ENCODE data around the gene MBNL3. TPM values are rescaled to one million over a fixed set of nuclear protein-coding genes. Genes with fewer than 3 reads are reported as not detected.

MBNL3 gene
- polyA plus RNA-seq, 4 donors: 2.7 to 20.3 (median 5.0) TPM

DNA sequence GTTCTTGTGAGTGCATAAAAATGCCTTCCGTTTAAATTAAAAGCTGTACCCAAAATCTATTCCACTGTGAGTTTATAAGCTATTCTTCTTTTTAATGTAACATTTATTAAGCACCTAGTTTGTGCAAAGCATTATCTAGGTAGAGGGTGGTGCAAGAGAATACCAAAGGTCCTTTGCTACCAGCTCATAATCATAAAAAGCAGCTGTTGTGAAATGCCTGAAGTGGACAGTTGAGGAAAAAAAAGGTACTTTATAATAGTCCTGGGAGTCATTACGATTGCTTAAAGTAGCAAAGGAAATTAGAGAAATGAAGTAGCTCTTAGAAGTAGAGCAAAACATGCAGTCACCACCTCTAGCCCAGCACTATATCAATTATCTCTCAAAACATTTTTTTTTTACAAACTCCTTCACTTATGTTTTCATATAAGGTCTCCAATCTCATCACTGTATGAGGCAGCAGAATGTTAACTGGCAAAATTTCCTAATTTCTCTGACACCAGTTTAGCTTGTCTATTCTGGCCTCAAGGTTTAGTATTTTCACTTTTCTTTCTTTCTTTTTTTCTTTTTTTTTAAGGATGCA is 2.1 kb downstream of the MBNL3 start:
- DNase-seq (peak; percentile 44 to 52), FAIRE-seq (no peak)
- Histone ChIP-seq H3K27ac (ENCODE audit: low read depth in 1 of 3, low read length in 2 of 3) (peak overlapping the region in 1 of 3 donors; percentile 30), H3K4me3 (ENCODE audit: low read depth in 1 of 3, low read length in 3 of 3) (no peak overlapping the region), H3K9me3 (ENCODE audit: control insufficient read depth in 2 of 2, insufficient read depth in 1 of 2, low read depth in 1 of 2, low read length in 1 of 2) (no peaks in the 10 kb centered on the region), H3K27me3 (ENCODE audit: control insufficient read depth in 3 of 3, insufficient read depth in 3 of 3, low read length in 3 of 3) (no peaks in the 10 kb centered on the region), H3K36me3 (ENCODE audit: control insufficient read depth in 3 of 3, insufficient read depth in 2 of 3, low read depth in 1 of 3, low read length in 3 of 3) (no peaks in the 10 kb centered on the region), H3K4me1 (ENCODE audit: control insufficient read depth in 3 of 3, insufficient read depth in 2 of 3, low read depth in 1 of 3, low read length in 2 of 3) (peaks cover 0 to 41% (median 0%) of the 10 kb centered on the region in 3 donors)
- 46 to 54% (median 49%) methylated on average over 2 of the region's 2 CpGs for WGBS, 3 donors

DNA sequence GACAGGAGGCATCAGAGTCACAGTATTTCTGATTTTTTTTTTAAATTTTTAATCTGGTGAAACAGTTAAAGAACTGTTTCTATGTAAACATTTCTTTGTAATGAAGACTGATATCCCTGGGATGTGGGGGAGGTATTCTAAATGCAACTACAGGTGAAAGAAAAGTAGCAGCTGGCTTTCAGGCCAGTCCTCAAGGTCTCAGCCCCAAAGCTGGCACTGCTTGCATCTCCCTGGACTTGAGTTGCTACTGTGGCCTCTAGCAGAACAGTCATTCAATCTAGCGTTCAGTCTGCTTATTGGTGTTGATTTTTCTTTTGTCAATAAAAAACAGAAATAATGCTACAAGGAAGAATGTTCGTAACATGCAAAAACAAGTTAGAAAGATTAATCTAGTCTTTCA is 4.9 kb downstream of the MBNL3 start:
- no peaks in the 10 kb centered on the region for H3K36me3 ChIP-seq (ENCODE audit: control insufficient read depth in 3 of 3, insufficient read depth in 2 of 3, low read depth in 1 of 3, low read length in 3 of 3)
- DNase-seq (no peak), FAIRE-seq (no peak)
- 46 to 75% (median 68%) methylated on average over 2 of the region's 2 CpGs for WGBS, 3 donors
- H3K4me1 ChIP-seq (ENCODE audit: control insufficient read depth in 3 of 3, insufficient read depth in 2 of 3, low read depth in 1 of 3, low read length in 2 of 3): peaks cover 0 to 43% (median 0%) of the 10 kb centered on the region in 3 donors
- H3K27ac ChIP-seq (ENCODE audit: low read depth in 1 of 3, low read length in 2 of 3): peak overlapping the region in 1 of 3 donors; percentile 38
- no peaks in the 10 kb centered on the region for H3K27me3 ChIP-seq (ENCODE audit: control insufficient read depth in 3 of 3, insufficient read depth in 3 of 3, low read length in 3 of 3)
- H3K4me3 ChIP-seq (ENCODE audit: low read depth in 1 of 3, low read length in 3 of 3): no peak overlapping the region
- H3K9me3 ChIP-seq (ENCODE audit: control insufficient read depth in 2 of 2, insufficient read depth in 1 of 2, low read depth in 1 of 2, low read length in 1 of 2): no peaks in the 10 kb centered on the region

DNA sequence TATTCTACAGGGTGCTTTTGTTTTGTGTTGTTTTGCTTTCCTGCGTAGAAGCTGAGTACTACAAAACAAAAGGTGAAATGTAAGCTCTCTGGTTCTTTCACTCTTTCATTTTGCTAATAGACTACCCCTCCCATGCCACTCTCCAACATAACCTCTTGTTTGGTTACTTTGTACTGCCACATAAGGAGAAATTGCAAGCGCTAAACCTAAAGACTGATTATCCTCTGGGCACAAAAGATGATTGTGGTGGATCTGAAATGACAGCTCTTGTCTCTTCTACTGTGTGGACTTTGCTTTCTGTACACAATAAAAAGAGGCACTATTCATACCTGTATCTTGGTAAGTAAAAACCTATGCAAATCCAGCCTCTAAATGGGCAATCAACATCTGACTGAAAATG is 5.3 kb downstream of the MBNL3 start:
- Histone ChIP-seq H3K9me3 (ENCODE audit: control insufficient read depth in 2 of 2, insufficient read depth in 1 of 2, low read depth in 1 of 2, low read length in 1 of 2) (no peaks in the 10 kb centered on the region), H3K27me3 (ENCODE audit: control insufficient read depth in 3 of 3, insufficient read depth in 3 of 3, low read length in 3 of 3) (no peaks in the 10 kb centered on the region), H3K4me3 (ENCODE audit: low read depth in 1 of 3, low read length in 3 of 3) (no peak overlapping the region), H3K27ac (ENCODE audit: low read depth in 1 of 3, low read length in 2 of 3) (peak overlapping the region in 1 of 3 donors; percentile 56), H3K36me3 (ENCODE audit: control insufficient read depth in 3 of 3, insufficient read depth in 2 of 3, low read depth in 1 of 3, low read length in 3 of 3) (no peaks in the 10 kb centered on the region), H3K4me1 (ENCODE audit: control insufficient read depth in 3 of 3, insufficient read depth in 2 of 3, low read depth in 1 of 3, low read length in 2 of 3) (peaks cover 0 to 43% (median 0%) of the 10 kb centered on the region in 3 donors)
- FAIRE-seq (no peak), DNase-seq (peak in 1 of 2 donors; percentile 47)
- 21 to 65% (median 54%) methylated on average over 2 of the region's 2 CpGs for WGBS, 3 donors

DNA sequence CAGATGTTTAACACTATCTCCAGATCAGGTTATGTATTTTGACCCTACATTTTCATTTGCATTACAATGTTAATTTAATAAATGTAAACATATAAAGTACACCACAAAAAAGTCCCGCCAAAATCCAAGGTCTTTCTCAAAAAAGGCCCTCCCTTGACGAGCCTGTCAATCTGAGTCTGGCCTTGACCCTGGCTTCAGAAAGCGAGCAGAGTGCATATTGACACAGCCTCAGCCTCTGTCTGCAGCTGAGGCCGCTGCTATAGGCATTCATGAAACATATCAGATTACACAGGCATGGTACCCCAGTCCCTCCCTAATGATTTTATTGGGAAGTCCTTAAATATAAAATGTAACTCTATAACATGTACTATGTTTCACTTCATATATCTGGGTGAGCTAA is 6.2 kb downstream of the MBNL3 start:
- FAIRE-seq (no peak), DNase-seq (no peak)
- Histone ChIP-seq H3K4me3 (ENCODE audit: low read depth in 1 of 3, low read length in 3 of 3) (no peak overlapping the region), H3K9me3 (ENCODE audit: control insufficient read depth in 2 of 2, insufficient read depth in 1 of 2, low read depth in 1 of 2, low read length in 1 of 2) (no peaks in the 10 kb centered on the region), H3K27me3 (ENCODE audit: control insufficient read depth in 3 of 3, insufficient read depth in 3 of 3, low read length in 3 of 3) (no peaks in the 10 kb centered on the region), H3K27ac (ENCODE audit: low read depth in 1 of 3, low read length in 2 of 3) (no peak overlapping the region), H3K4me1 (ENCODE audit: control insufficient read depth in 3 of 3, insufficient read depth in 2 of 3, low read depth in 1 of 3, low read length in 2 of 3) (peaks cover 0 to 39% (median 0%) of the 10 kb centered on the region in 3 donors), H3K36me3 (ENCODE audit: control insufficient read depth in 3 of 3, insufficient read depth in 2 of 3, low read depth in 1 of 3, low read length in 3 of 3) (no peaks in the 10 kb centered on the region)
- WGBS, 3 donors: 34 to 71% (median 37%) methylated on average over 4 of the region's 4 CpGs

DNA sequence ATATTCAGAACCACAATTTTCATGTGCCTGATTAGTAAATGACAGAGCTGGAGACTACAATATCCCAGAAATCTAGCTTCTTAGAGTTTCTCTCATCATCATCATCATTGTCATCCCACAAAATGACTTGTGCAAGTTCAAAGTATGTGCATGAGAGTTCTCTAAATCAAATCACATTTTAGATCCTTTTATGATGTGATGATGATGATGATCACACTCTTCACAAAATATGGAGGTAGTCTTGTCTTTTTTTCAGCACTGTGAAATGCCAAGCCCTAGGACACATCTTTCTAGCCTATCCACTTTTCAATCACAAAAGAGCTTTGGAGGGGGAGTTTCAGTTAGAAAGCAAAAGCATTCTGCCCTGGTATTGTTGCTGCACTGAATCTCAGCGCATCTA is 7.4 kb downstream of the MBNL3 start:
- Histone ChIP-seq H3K9me3 (ENCODE audit: control insufficient read depth in 2 of 2, insufficient read depth in 1 of 2, low read depth in 1 of 2, low read length in 1 of 2) (no peaks in the 10 kb centered on the region), H3K27me3 (ENCODE audit: control insufficient read depth in 3 of 3, insufficient read depth in 3 of 3, low read length in 3 of 3) (no peaks in the 10 kb centered on the region), H3K27ac (ENCODE audit: low read depth in 1 of 3, low read length in 2 of 3) (peak overlapping the region; percentile 9 to 73 (median 27)), H3K4me1 (ENCODE audit: control insufficient read depth in 3 of 3, insufficient read depth in 2 of 3, low read depth in 1 of 3, low read length in 2 of 3) (peaks cover 0 to 39% (median 0%) of the 10 kb centered on the region in 3 donors), H3K36me3 (ENCODE audit: control insufficient read depth in 3 of 3, insufficient read depth in 2 of 3, low read depth in 1 of 3, low read length in 3 of 3) (no peaks in the 10 kb centered on the region), H3K4me3 (ENCODE audit: low read depth in 1 of 3, low read length in 3 of 3) (no peak overlapping the region)
- FAIRE-seq (no peak), DNase-seq (no peak)
- 19 to 92% (median 82%) methylated on average over 1 of the region's 1 CpG for WGBS, 3 donors

DNA sequence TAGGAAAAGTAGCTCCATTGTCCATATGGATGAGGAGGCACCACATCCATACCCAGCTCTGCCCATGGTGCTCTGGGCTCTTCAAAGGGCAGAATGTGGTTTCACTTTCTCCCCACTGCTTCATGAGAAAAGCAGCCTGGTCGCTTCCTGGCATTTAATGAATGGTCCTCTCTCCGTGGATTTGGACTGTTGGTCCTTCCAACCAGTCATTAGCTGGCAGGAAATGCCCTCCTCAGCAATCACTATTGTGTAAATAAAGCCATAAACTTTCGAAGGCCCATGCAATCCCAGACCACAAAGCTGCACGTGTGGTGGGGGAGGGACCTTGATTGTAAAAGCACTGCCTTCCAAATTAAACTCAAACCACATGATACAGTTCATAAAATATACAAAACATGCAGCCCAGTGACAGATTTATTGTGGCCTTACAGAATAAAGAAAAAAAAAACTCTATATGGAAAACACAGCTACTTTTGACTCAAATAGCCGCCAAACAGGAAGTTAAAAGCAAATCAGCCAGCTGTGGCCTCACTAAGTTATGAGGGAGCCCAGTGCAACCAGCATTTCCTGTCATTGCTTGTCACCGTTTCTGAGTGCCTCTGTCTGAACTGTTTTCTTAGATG is 8.1 kb downstream of the MBNL3 start:
- peak; percentile 70 to 75 for DNase-seq
- Histone ChIP-seq H3K4me1 (ENCODE audit: control insufficient read depth in 3 of 3, insufficient read depth in 2 of 3, low read depth in 1 of 3, low read length in 2 of 3) (peaks cover 0 to 37% (median 0%) of the 10 kb centered on the region in 3 donors), H3K9me3 (ENCODE audit: control insufficient read depth in 2 of 2, insufficient read depth in 1 of 2, low read depth in 1 of 2, low read length in 1 of 2) (no peaks in the 10 kb centered on the region), H3K27me3 (ENCODE audit: control insufficient read depth in 3 of 3, insufficient read depth in 3 of 3, low read length in 3 of 3) (no peaks in the 10 kb centered on the region), H3K4me3 (ENCODE audit: low read depth in 1 of 3, low read length in 3 of 3) (peak overlapping the region in 2 of 3 donors; percentile 15 to 45), H3K27ac (ENCODE audit: low read depth in 1 of 3, low read length in 2 of 3) (peak overlapping the region; percentile 73 to 91 (median 78)), H3K36me3 (ENCODE audit: control insufficient read depth in 3 of 3, insufficient read depth in 2 of 3, low read depth in 1 of 3, low read length in 3 of 3) (no peaks in the 10 kb centered on the region)
- no peak for FAIRE-seq
- 2 to 4% (median 2%) methylated on average over 6 of the region's 6 CpGs for WGBS, 3 donors

DNA sequence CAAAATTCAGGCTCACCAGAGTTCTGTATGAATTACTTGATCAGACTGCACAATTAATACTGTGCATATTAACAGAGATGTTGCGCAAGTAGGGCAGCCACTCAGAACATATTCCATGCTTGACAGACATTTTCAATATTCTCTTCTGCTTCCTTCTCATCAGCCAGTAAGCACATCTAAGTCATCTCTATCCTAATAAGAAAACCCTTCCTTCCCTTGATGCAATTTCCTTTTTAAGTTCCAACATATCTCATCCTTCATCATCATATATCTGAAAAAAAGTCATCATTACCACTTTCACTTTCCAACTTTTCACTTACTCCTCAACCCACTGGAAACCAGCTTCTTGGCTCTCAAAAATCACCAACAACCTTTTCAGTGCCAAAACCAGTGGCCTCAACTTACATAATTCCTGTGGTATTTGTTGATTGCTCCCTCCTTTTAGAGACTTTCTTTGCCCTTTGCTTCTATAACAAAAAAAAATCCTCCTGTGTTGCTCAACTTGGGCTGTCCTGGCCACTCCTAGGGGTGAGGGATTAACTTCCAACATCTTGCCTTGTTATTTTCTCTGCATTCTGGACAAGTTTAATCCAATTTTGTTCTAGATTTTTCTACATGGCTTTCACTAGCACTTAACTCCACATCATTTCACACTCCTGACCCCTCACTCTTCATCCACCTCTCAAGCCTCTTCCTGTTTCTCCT is 14.1 kb downstream of the MBNL3 start:
- H3K36me3 ChIP-seq (ENCODE audit: control insufficient read depth in 3 of 3, insufficient read depth in 2 of 3, low read depth in 1 of 3, low read length in 3 of 3): no peaks in the 10 kb centered on the region
- no peak overlapping the region for H3K4me3 ChIP-seq (ENCODE audit: low read depth in 1 of 3, low read length in 3 of 3)
- no peaks in the 10 kb centered on the region for H3K27me3 ChIP-seq (ENCODE audit: control insufficient read depth in 3 of 3, insufficient read depth in 3 of 3, low read length in 3 of 3)
- no peak for DNase-seq
- no peaks in the 10 kb centered on the region for H3K9me3 ChIP-seq (ENCODE audit: control insufficient read depth in 2 of 2, insufficient read depth in 1 of 2, low read depth in 1 of 2, low read length in 1 of 2)
- no peak overlapping the region for H3K27ac ChIP-seq (ENCODE audit: low read depth in 1 of 3, low read length in 2 of 3)
- FAIRE-seq: no peak
- H3K4me1 ChIP-seq (ENCODE audit: control insufficient read depth in 3 of 3, insufficient read depth in 2 of 3, low read depth in 1 of 3, low read length in 2 of 3): no peaks in the 10 kb centered on the region
- 88 to 97% (median 93%) methylated on average over 1 of the region's 1 CpG for WGBS, 3 donors

DNA sequence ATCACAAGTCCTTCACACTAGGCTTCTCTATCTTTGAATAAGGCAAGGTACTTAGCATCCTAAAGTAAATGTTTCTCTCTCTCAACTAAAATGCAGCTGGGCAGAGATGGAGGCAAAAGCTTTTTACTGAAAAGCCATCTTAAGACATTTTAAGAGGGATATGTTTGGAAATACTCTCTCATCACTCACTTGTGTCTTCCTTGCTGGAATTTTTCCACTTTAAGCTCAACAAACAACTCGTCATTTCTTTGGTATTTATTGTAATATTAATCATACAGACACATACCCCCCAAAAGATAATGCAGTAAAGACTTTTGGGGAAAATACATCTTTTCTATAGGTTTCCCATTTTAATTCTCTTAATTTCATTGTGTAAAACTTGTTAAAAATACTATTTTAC is 16.4 kb downstream of the MBNL3 start:
- H3K27ac ChIP-seq (ENCODE audit: low read depth in 1 of 3, low read length in 2 of 3): no peak overlapping the region
- no peak for DNase-seq
- WGBS, 3 donors: 54 to 70% (median 66%) methylated on average over 1 of the region's 1 CpG
- H3K27me3 ChIP-seq (ENCODE audit: control insufficient read depth in 3 of 3, insufficient read depth in 3 of 3, low read length in 3 of 3): no peaks in the 10 kb centered on the region
- FAIRE-seq: no peak
- H3K4me1 ChIP-seq (ENCODE audit: control insufficient read depth in 3 of 3, insufficient read depth in 2 of 3, low read depth in 1 of 3, low read length in 2 of 3): no peaks in the 10 kb centered on the region
- no peak overlapping the region for H3K4me3 ChIP-seq (ENCODE audit: low read depth in 1 of 3, low read length in 3 of 3)
- H3K36me3 ChIP-seq (ENCODE audit: control insufficient read depth in 3 of 3, insufficient read depth in 2 of 3, low read depth in 1 of 3, low read length in 3 of 3): no peaks in the 10 kb centered on the region
- H3K9me3 ChIP-seq (ENCODE audit: control insufficient read depth in 2 of 2, insufficient read depth in 1 of 2, low read depth in 1 of 2, low read length in 1 of 2): no peaks in the 10 kb centered on the region

Measured in small intestine (tissue), 7 donors.